ENCODE measurements around the gene MAD1L1.

Gene MAD1L1

GRCh38 chr7:2220954-2221353 is 11.8 kb downstream of the MAD1L1 start:
- Histone ChIP-seq H3K4me3 (ENCODE audit: low read depth, low read length) (no peak overlapping the region), H3K4me1 (ENCODE audit: control insufficient read depth, insufficient read depth, low read length) (no peaks in the 10 kb centered on the region), H3K36me3 (ENCODE audit: control insufficient read depth, insufficient read depth, low read length) (peaks cover 67% of the 10 kb centered on the region), H3K9ac (ENCODE audit: low read depth, low read length) (no peak overlapping the region), H3K27me3 (ENCODE audit: control insufficient read depth, insufficient read depth, low read length) (no peaks in the 10 kb centered on the region), H3K9me3 (ENCODE audit: control insufficient read depth, insufficient read depth, low read length) (no peaks in the 10 kb centered on the region)

GRCh38 chr7:2220506-2220905 is 12.2 kb downstream of the MAD1L1 start:
- H3K9ac ChIP-seq (ENCODE audit: low read depth, low read length) = no peak overlapping the region
- H3K9me3 ChIP-seq (ENCODE audit: control insufficient read depth, insufficient read depth, low read length) = no peaks in the 10 kb centered on the region
- no peak overlapping the region for H3K4me3 ChIP-seq (ENCODE audit: low read depth, low read length)
- H3K4me1 ChIP-seq (ENCODE audit: control insufficient read depth, insufficient read depth, low read length) = no peaks in the 10 kb centered on the region
- no peaks in the 10 kb centered on the region for H3K27me3 ChIP-seq (ENCODE audit: control insufficient read depth, insufficient read depth, low read length)
- H3K36me3 ChIP-seq (ENCODE audit: control insufficient read depth, insufficient read depth, low read length) = peaks cover 67% of the 10 kb centered on the region

GRCh38 chr7:2220030-2220429 is 12.7 kb downstream of the MAD1L1 start:
- H3K9ac ChIP-seq (ENCODE audit: low read depth, low read length) = no peak overlapping the region
- H3K4me3 ChIP-seq (ENCODE audit: low read depth, low read length) = no peak overlapping the region
- peaks cover 64% of the 10 kb centered on the region for H3K36me3 ChIP-seq (ENCODE audit: control insufficient read depth, insufficient read depth, low read length)

GRCh38 chr7:2219606-2220005 is 13.1 kb downstream of the MAD1L1 start:
- Histone ChIP-seq H3K27me3 (ENCODE audit: control insufficient read depth, insufficient read depth, low read length) (no peaks in the 10 kb centered on the region), H3K9ac (ENCODE audit: low read depth, low read length) (no peak overlapping the region), H3K36me3 (ENCODE audit: control insufficient read depth, insufficient read depth, low read length) (peaks cover 63% of the 10 kb centered on the region), H3K9me3 (ENCODE audit: control insufficient read depth, insufficient read depth, low read length) (no peaks in the 10 kb centered on the region), H3K4me3 (ENCODE audit: low read depth, low read length) (no peak overlapping the region), H3K4me1 (ENCODE audit: control insufficient read depth, insufficient read depth, low read length) (no peaks in the 10 kb centered on the region)

More at GRCh38 chr7:2220030-2220429, 12.7 kb downstream of the MAD1L1 start:
- H3K27me3 ChIP-seq (ENCODE audit: control insufficient read depth, insufficient read depth, low read length) = no peaks in the 10 kb centered on the region
- H3K4me1 ChIP-seq (ENCODE audit: control insufficient read depth, insufficient read depth, low read length) = no peaks in the 10 kb centered on the region
- H3K9me3 ChIP-seq (ENCODE audit: control insufficient read depth, insufficient read depth, low read length) = no peaks in the 10 kb centered on the region

GRCh38 chr7:2219136-2219535 is 13.6 kb downstream of the MAD1L1 start:
- Histone ChIP-seq H3K36me3 (ENCODE audit: control insufficient read depth, insufficient read depth, low read length) (peaks cover 64% of the 10 kb centered on the region), H3K27me3 (ENCODE audit: control insufficient read depth, insufficient read depth, low read length) (no peaks in the 10 kb centered on the region), H3K9me3 (ENCODE audit: control insufficient read depth, insufficient read depth, low read length) (no peaks in the 10 kb centered on the region), H3K4me3 (ENCODE audit: low read depth, low read length) (no peak overlapping the region), H3K9ac (ENCODE audit: low read depth, low read length) (no peak overlapping the region), H3K4me1 (ENCODE audit: control insufficient read depth, insufficient read depth, low read length) (no peaks in the 10 kb centered on the region)

GRCh38 chr7:2218444-2218785 is 14.3 kb downstream of the MAD1L1 start:
- no peaks in the 10 kb centered on the region for H3K4me1 ChIP-seq (ENCODE audit: control insufficient read depth, insufficient read depth, low read length)
- peaks cover 70% of the 10 kb centered on the region for H3K36me3 ChIP-seq (ENCODE audit: control insufficient read depth, insufficient read depth, low read length)

GRCh38 chr7:2217716-2218443 is 14.9 kb downstream of the MAD1L1 start:
- H3K4me3 ChIP-seq (ENCODE audit: low read depth, low read length) = no peak overlapping the region
- H3K27me3 ChIP-seq (ENCODE audit: control insufficient read depth, insufficient read depth, low read length) = no peaks in the 10 kb centered on the region
- no peaks in the 10 kb centered on the region for H3K9me3 ChIP-seq (ENCODE audit: control insufficient read depth, insufficient read depth, low read length)
- no peaks in the 10 kb centered on the region for H3K4me1 ChIP-seq (ENCODE audit: control insufficient read depth, insufficient read depth, low read length)
- no peak overlapping the region for H3K9ac ChIP-seq (ENCODE audit: low read depth, low read length)
- H3K36me3 ChIP-seq (ENCODE audit: control insufficient read depth, insufficient read depth, low read length) = peaks cover 72% of the 10 kb centered on the region

More at GRCh38 chr7:2218444-2218785, 14.3 kb downstream of the MAD1L1 start:
- Histone ChIP-seq H3K9ac (ENCODE audit: low read depth, low read length) (no peak overlapping the region), H3K9me3 (ENCODE audit: control insufficient read depth, insufficient read depth, low read length) (no peaks in the 10 kb centered on the region), H3K4me3 (ENCODE audit: low read depth, low read length) (no peak overlapping the region), H3K27me3 (ENCODE audit: control insufficient read depth, insufficient read depth, low read length) (no peaks in the 10 kb centered on the region)

GRCh38 chr7:2217206-2217605 is 15.5 kb downstream of the MAD1L1 start:
- peaks cover 71% of the 10 kb centered on the region for H3K36me3 ChIP-seq (ENCODE audit: control insufficient read depth, insufficient read depth, low read length)
- H3K9ac ChIP-seq (ENCODE audit: low read depth, low read length) = no peak overlapping the region
- H3K4me1 ChIP-seq (ENCODE audit: control insufficient read depth, insufficient read depth, low read length) = no peaks in the 10 kb centered on the region
- no peaks in the 10 kb centered on the region for H3K27me3 ChIP-seq (ENCODE audit: control insufficient read depth, insufficient read depth, low read length)
- no peak overlapping the region for H3K4me3 ChIP-seq (ENCODE audit: low read depth, low read length)
- no peaks in the 10 kb centered on the region for H3K9me3 ChIP-seq (ENCODE audit: control insufficient read depth, insufficient read depth, low read length)

GRCh38 chr7:2215851-2216250 is 16.9 kb downstream of the MAD1L1 start:
- H3K9me3 ChIP-seq (ENCODE audit: control insufficient read depth, insufficient read depth, low read length) = no peaks in the 10 kb centered on the region
- H3K4me1 ChIP-seq (ENCODE audit: control insufficient read depth, insufficient read depth, low read length) = no peaks in the 10 kb centered on the region
- H3K36me3 ChIP-seq (ENCODE audit: control insufficient read depth, insufficient read depth, low read length) = peaks cover 73% of the 10 kb centered on the region
- H3K27me3 ChIP-seq (ENCODE audit: control insufficient read depth, insufficient read depth, low read length) = no peaks in the 10 kb centered on the region
- no peak overlapping the region for H3K9ac ChIP-seq (ENCODE audit: low read depth, low read length)
- no peak overlapping the region for H3K4me3 ChIP-seq (ENCODE audit: low read depth, low read length)

- H3K9ac ChIP-seq (ENCODE audit: low read depth, low read length) = no peak overlapping the region
- H3K4me1 ChIP-seq (ENCODE audit: control insufficient read depth, insufficient read depth, low read length) = no peaks in the 10 kb centered on the region
- H3K4me3 ChIP-seq (ENCODE audit: low read depth, low read length) = no peak overlapping the region
- no peaks in the 10 kb centered on the region for H3K9me3 ChIP-seq (ENCODE audit: control insufficient read depth, insufficient read depth, low read length)
- H3K36me3 ChIP-seq (ENCODE audit: control insufficient read depth, insufficient read depth, low read length) = peaks cover 69% of the 10 kb centered on the region
- H3K27me3 ChIP-seq (ENCODE audit: control insufficient read depth, insufficient read depth, low read length) = no peaks in the 10 kb centered on the region
Measured at GRCh38 chr7:2214636-2215035, 18.1 kb downstream of the MAD1L1 start.

- no peaks in the 10 kb centered on the region for H3K4me1 ChIP-seq (ENCODE audit: control insufficient read depth, insufficient read depth, low read length)
- peaks cover 74% of the 10 kb centered on the region for H3K36me3 ChIP-seq (ENCODE audit: control insufficient read depth, insufficient read depth, low read length)
- no peaks in the 10 kb centered on the region for H3K27me3 ChIP-seq (ENCODE audit: control insufficient read depth, insufficient read depth, low read length)
- H3K4me3 ChIP-seq (ENCODE audit: low read depth, low read length) = no peak overlapping the region
- H3K9me3 ChIP-seq (ENCODE audit: control insufficient read depth, insufficient read depth, low read length) = no peaks in the 10 kb centered on the region
- H3K9ac ChIP-seq (ENCODE audit: low read depth, low read length) = no peak overlapping the region
Measured at GRCh38 chr7:2213551-2214215, 19.1 kb downstream of the MAD1L1 start.

- H3K9me3 ChIP-seq (ENCODE audit: control insufficient read depth, insufficient read depth, low read length) = no peaks in the 10 kb centered on the region
- H3K4me3 ChIP-seq (ENCODE audit: low read depth, low read length) = no peak overlapping the region
- H3K4me1 ChIP-seq (ENCODE audit: control insufficient read depth, insufficient read depth, low read length) = no peaks in the 10 kb centered on the region
- no peaks in the 10 kb centered on the region for H3K27me3 ChIP-seq (ENCODE audit: control insufficient read depth, insufficient read depth, low read length)
- peaks cover 75% of the 10 kb centered on the region for H3K36me3 ChIP-seq (ENCODE audit: control insufficient read depth, insufficient read depth, low read length)
- no peak overlapping the region for H3K9ac ChIP-seq (ENCODE audit: low read depth, low read length)
Measured at GRCh38 chr7:2212906-2213305, 19.8 kb downstream of the MAD1L1 start.
